Tibial nerve (tissue), 4 donors: ENCODE data around the gene TENM3. TPM values are rescaled to one million over a fixed set of nuclear protein-coding genes. Genes with fewer than 3 reads are reported as not detected.

Experiments
- DNase-seq, 2 donors: peaks; one replicate each; pipeline ENCODE4 v3.0.0-alpha.2; 2019; ENCODE audit warnings: low spot score in 2 of 2
- H3K27ac ChIP-seq, 4 donors: fragments of 200-600 bp; sonication (generic) in 3 of 4; one replicate each; pipeline ENCODE4 v1.5.1; 2017 to 2019; ENCODE audit warnings: mild to moderate bottlenecking in 1 of 4
- H3K27me3 ChIP-seq, 2 donors: fragments of 200-600 bp; sonication (generic) in 1 of 2; one replicate each; pipeline versions ENCODE4 v1.5.1 to v1.6.0; 2017 to 2019
- H3K36me3 ChIP-seq, 3 donors: fragments of 200-600 bp; sonication (generic); one replicate each; pipeline ENCODE4 v1.5.1; 2018 to 2019
- H3K4me1 ChIP-seq, 4 donors: fragments of 200-600 bp; sonication (generic) in 3 of 4; one replicate each; pipeline ENCODE4 v1.5.1; 2017 to 2019
- H3K4me3 ChIP-seq, 4 donors: fragments of 200-600 bp; sonication (generic) in 3 of 4; one replicate each; pipeline ENCODE4 v1.5.1; 2017 to 2019; ENCODE audit warnings: mild to moderate bottlenecking in 1 of 4, moderate library complexity in 1 of 4
- H3K9me3 ChIP-seq, 4 donors: fragments of 200-600 bp; sonication (generic) in 3 of 4; one replicate each; pipeline ENCODE4 v1.5.1; 2017 to 2019
- CTCF ChIP-seq, 5 experiments: fragments of 200-600 bp in 3 of 5; fragments of 450-650 bp in 2 of 5; sonication (generic) in 3 of 5; IDR thresholded peaks; one replicate each; pipeline ENCODE4 v1.5.1; 2016 to 2019; ENCODE audit warnings: antibody characterized with exemption in 5 of 5, mild to moderate bottlenecking in 3 of 5, moderate library complexity in 2 of 5
- EP300 ChIP-seq, 2 donors: sonication (generic); formaldehyde crosslinking; IDR thresholded peaks; one replicate each; pipeline ENCODE4 v1.6.1; 2017; ENCODE audit warnings: antibody characterized with exemption in 2 of 2, mild to moderate bottlenecking in 1 of 2
- POLR2A ChIP-seq, 2 donors: fragments of 450-650 bp; IDR thresholded peaks; one replicate each; pipeline ENCODE4 v1.6.1; 2017; ENCODE audit warnings: antibody characterized with exemption in 2 of 2, mild to moderate bottlenecking in 2 of 2, moderate library complexity in 2 of 2
- WGBS, 2 donors: methylation state at CpG; one replicate each; pipeline ENCODE4 v1.1.5; 2018; 5-methylcytosine and 5-hydroxymethylcytosine counted together
- total RNA-seq, 4 donors: library from RNA; depleted of rRNA; stranded (reverse); fragments of >200 nt; gene quantifications; one replicate each; pipeline ENCODE4 v1.1.0, GENCODE V29; 2016

The TENM3 gene
- total RNA-seq, 4 donors from 2014 or later, result 19.0 to 60.5 (median 29.4) TPM

GRCh38 chr4:182640932-182641331 is 397.7 kb downstream of the TENM3 start:
- H3K4me1 ChIP-seq, result peaks cover 0 to 15% (median 0%) of the 10 kb centered on the region in 4 donors
- 82 to 83% methylated on average over 8 of the region's 8 CpGs for WGBS, 2 donors

DNA sequence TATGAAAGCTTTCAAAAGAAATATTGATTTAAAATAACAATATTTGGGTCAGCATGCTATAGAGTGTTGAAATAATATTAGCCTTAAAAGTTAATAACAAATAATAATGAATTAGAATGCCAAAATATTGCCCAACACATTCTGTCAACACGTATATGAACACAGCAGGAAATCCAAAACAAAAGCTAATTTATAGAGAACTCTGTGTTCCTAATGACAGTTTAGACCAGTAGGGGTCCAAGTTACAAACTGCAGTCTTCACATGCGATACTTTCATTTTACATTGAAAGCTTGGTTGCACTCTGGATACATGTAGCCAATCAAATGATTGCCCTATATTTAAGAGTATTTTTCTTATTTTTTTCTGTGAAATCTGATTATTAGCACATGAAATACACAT is 399.6 kb downstream of the TENM3 start:
- Histone ChIP-seq H3K9me3 (peaks cover 0 to 9% (median 0%) of the 10 kb centered on the region in 4 donors), H3K4me3 (no peak overlapping the region), H3K27me3 (no peaks in the 10 kb centered on the region), H3K4me1 (peaks cover 0 to 15% (median 0%) of the 10 kb centered on the region in 4 donors), H3K27ac (no peak overlapping the region), H3K36me3 (no peaks in the 10 kb centered on the region)
- 28 to 31% methylated on average over 2 of the region's 2 CpGs for WGBS, 2 donors
- TF ChIP-seq EP300 (IDR thresholded peaks at IDR 0.05) (no peak), CTCF (IDR thresholded peaks at IDR 0.05) (no peak), POLR2A (IDR thresholded peaks at IDR 0.05) (no peak)
- no peak for DNase-seq

More at GRCh38 chr4:182640932-182641331, 397.7 kb downstream of the TENM3 start:
- TF ChIP-seq CTCF (IDR thresholded peaks at IDR 0.05), result no peak
- TF ChIP-seq EP300 (IDR thresholded peaks at IDR 0.05), result no peak
- TF ChIP-seq POLR2A (IDR thresholded peaks at IDR 0.05), result no peak
- H3K27me3 ChIP-seq, result no peaks in the 10 kb centered on the region
- H3K27ac ChIP-seq, result no peak overlapping the region
- no peaks in the 10 kb centered on the region for H3K36me3 ChIP-seq
- H3K4me3 ChIP-seq, result no peak overlapping the region
- no peak for DNase-seq
- H3K9me3 ChIP-seq, result peaks cover 0 to 9% (median 0%) of the 10 kb centered on the region in 4 donors

DNA sequence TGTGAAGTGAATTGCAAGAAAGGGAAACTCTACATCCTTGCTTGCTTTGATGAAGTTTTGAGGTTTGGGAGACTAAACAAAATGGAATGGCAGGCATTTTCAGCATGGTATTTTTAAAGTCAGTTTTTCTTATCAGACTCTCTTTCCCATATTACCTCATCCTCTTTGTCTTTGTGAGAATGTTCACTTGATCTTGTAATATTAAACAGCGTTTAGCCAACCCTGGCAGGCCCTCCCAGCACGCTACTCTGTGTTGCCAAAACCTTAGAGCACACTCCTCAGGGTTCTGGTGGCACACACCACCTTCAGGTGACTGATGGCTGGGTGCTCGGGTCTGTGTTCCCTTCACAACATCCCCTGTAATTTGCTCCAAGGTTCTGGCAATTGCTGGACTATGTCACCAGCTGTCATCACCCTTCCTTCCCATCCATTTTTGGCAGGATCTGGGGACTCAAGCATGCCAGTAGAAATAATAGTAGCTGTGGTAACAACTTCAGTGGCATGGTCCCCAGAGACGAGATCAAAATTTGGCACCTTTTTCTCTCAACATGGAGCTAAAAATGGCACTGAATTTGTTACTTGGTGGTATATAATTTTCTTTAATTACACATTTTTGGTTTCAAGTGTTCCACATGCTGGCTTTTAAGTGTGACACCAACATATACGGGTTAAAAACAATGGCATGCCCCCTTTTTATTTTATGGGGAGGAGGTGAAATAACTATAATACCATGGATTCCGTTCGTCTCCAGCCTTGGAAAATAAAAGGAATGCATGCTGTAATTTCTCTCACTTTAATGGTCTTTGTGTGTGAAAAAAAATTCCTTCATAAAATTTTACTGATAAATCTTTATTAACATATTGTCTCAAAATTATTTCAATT is 400.8 kb downstream of the TENM3 start:
- DNase-seq, result no peak
- no peak for TF ChIP-seq CTCF (IDR thresholded peaks at IDR 0.05)
- TF ChIP-seq EP300 (IDR thresholded peaks at IDR 0.05), result no peak
- no peak for TF ChIP-seq POLR2A (IDR thresholded peaks at IDR 0.05)
- no peak overlapping the region for H3K4me3 ChIP-seq
- H3K4me1 ChIP-seq, result peaks cover 0 to 23% (median 0%) of the 10 kb centered on the region in 4 donors
- no peak overlapping the region for H3K27ac ChIP-seq
- H3K27me3 ChIP-seq, result no peaks in the 10 kb centered on the region
- H3K9me3 ChIP-seq, result peaks cover 0 to 9% (median 0%) of the 10 kb centered on the region in 4 donors
- WGBS, 2 donors, result 66 to 68% methylated on average over 7 of the region's 7 CpGs
- H3K36me3 ChIP-seq, result no peaks in the 10 kb centered on the region

GRCh38 chr4:182644683-182645050 is 401.5 kb downstream of the TENM3 start:
- TF ChIP-seq EP300 (IDR thresholded peaks at IDR 0.05) (no peak), POLR2A (IDR thresholded peaks at IDR 0.05) (no peak), CTCF (IDR thresholded peaks at IDR 0.05) (no peak)
- peaks cover 0 to 9% (median 0%) of the 10 kb centered on the region in 4 donors for H3K9me3 ChIP-seq

DNA sequence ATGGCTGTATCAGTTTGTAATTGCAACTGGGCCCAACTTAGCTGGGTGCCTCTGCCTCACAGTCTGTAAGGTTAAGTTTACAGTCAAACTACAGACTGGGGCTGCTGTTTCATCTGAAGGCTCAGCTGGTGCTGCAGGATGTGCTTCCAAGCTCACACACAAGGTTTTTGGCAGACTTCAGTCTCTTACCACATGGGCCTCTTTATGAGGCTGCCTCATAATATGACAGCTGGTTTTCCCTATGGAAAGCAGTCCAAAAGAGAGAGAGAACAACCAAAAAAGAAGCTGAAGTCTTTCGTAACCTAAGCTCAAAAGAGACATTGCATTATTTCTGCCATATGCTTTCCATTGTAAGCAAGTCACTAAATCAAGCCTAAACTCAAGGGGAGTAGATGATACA is 402.3 kb downstream of the TENM3 start:
- Histone ChIP-seq H3K4me3 (no peak overlapping the region), H3K27ac (no peak overlapping the region), H3K36me3 (no peaks in the 10 kb centered on the region), H3K9me3 (peaks cover 0 to 9% (median 0%) of the 10 kb centered on the region in 4 donors), H3K27me3 (no peaks in the 10 kb centered on the region), H3K4me1 (peaks cover 0 to 25% (median 0%) of the 10 kb centered on the region in 4 donors)
- DNase-seq, result no peak
- no peak for TF ChIP-seq CTCF (IDR thresholded peaks at IDR 0.05)
- no peak for TF ChIP-seq EP300 (IDR thresholded peaks at IDR 0.05)
- no peak for TF ChIP-seq POLR2A (IDR thresholded peaks at IDR 0.05)
- 81 to 84% methylated on average over 1 of the region's 1 CpG for WGBS, 2 donors

More at GRCh38 chr4:182644683-182645050, 401.5 kb downstream of the TENM3 start:
- no peaks in the 10 kb centered on the region for H3K27me3 ChIP-seq
- no peak for DNase-seq
- 86 to 92% methylated on average over 1 of the region's 1 CpG for WGBS, 2 donors
- H3K27ac ChIP-seq, result no peak overlapping the region
- H3K4me3 ChIP-seq, result no peak overlapping the region
- H3K36me3 ChIP-seq, result no peaks in the 10 kb centered on the region
- H3K4me1 ChIP-seq, result peaks cover 0 to 25% (median 0%) of the 10 kb centered on the region in 4 donors
